Measurements from ENCODE around the gene ZSCAN31. TPM values are rescaled to one million over a fixed set of nuclear protein-coding genes. Genes with fewer than 3 reads are reported as not detected.

The ZSCAN31 gene
- total and polyA plus RNA-seq, 9 of the 15 experiments (the other 6 are each of a cell fraction or from before 2014, with no cell fraction given): 3.9 to 12.1 (median 7.0) TPM

DNA sequence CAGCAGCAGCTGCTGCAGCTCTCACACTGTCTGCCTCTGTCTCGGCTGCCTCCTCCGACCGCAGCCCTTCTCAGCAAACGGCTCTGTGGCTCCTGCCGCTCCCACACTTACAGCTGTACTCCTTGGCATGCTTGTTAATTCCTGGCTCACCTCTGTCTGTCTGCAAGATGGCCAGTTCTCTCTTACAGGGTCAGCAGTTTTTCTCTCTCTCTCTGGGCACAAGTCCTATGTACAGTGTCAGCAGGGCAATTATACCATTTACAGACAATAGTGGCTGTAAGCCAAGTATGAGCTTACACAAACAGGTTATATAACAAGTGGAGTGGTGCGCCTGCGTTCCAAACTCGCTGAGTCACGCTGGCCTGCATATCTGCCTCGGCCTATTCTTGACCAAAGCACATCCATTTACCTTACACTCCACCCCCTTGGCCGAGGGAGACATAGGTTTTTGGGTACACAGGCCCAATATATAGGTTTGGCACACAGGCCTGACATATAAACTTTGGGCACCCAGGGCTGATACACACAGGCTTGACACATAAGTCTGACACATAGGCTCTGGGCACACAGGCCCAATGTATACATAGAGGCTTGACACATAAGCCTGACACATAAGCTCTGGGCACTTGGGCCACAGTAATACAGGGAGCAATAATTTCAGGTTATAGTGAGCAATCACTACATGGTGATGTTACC lies 18.2 kb upstream of the ZSCAN31 start (continued):
- TF ChIP-seq BHLHE40 (IDR thresholded peaks at IDR 0.05; ENCODE audit: low read length): peak; percentile 18; the same call in 1 of the 2 replicates
- TF ChIP-seq RBM15 (IDR thresholded peaks at IDR 0.05; ENCODE audit: insufficient read depth, low read length): no peak
- TF ChIP-seq JUNB (CRISPR knock-in tag; conservative IDR thresholded peaks at IDR 0.05): peak; percentile 59; the same call in 1 of the 2 replicates
- no peak for TF ChIP-seq ZFP30 (CRISPR knock-in tag; IDR thresholded peaks at IDR 0.05; ENCODE audit: borderline replicate concordance)
- TF ChIP-seq TFAM (CRISPR knock-in tag; conservative IDR thresholded peaks at IDR 0.05): no peak
- TF ChIP-seq, protein P1, sequence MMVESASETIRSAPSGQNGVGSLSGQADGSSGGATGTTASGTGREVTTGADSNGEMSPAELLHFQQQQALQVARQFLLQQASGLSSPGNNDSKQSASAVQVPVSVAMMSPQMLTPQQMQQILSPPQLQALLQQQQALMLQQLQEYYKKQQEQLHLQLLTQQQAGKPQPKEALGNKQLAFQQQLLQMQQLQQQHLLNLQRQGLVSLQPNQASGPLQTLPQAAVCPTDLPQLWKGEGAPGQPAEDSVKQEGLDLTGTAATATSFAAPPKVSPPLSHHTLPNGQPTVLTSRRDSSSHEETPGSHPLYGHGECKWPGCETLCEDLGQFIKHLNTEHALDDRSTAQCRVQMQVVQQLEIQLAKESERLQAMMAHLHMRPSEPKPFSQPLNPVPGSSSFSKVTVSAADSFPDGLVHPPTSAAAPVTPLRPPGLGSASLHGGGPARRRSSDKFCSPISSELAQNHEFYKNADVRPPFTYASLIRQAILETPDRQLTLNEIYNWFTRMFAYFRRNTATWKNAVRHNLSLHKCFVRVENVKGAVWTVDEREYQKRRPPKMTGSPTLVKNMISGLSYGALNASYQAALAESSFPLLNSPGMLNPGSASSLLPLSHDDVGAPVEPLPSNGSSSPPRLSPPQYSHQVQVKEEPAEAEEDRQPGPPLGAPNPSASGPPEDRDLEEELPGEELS (CRISPR knock-in tag; IDR thresholded peaks at IDR 0.05; ENCODE audit: borderline replicate concordance): no peak
- peak; percentile 99 for TF ChIP-seq ZNF175 (CRISPR knock-in tag; IDR thresholded peaks at IDR 0.05; ENCODE audit: low read depth)
- TF ChIP-seq ZEB2 (IDR thresholded peaks at IDR 0.05): no peak
- TF ChIP-seq SRSF1 (IDR thresholded peaks at IDR 0.05; ENCODE audit: low read depth, low read length): no peak
- peak; percentile 85 for TF ChIP-seq ZNF75A (CRISPR knock-in tag; IDR thresholded peaks at IDR 0.05)
- TF ChIP-seq MAFK (IDR thresholded peaks at IDR 0.05; ENCODE audit: low read length): peak; percentile 95
- TF ChIP-seq ZNF232 (CRISPR knock-in tag; IDR thresholded peaks at IDR 0.05): no peak
- TF ChIP-seq ZNF780A (CRISPR knock-in tag; IDR thresholded peaks at IDR 0.05): peak; percentile 65; the same call in 1 of the 2 replicates
- no peak for TF ChIP-seq TCF7L2 (IDR thresholded peaks at IDR 0.05; ENCODE audit: low read depth, low read length)
- peak; percentile 87 to 99 for TF ChIP-seq TEAD1 (CRISPR knock-in tag; IDR thresholded peaks at IDR 0.05)
- no peak for TF ChIP-seq SRSF3 (IDR thresholded peaks at IDR 0.05; ENCODE audit: insufficient read depth, low read length)
- TF ChIP-seq CREM (IDR thresholded peaks at IDR 0.05; ENCODE audit: low read depth): no peak
- no peak for TF ChIP-seq SAFB2 (IDR thresholded peaks at IDR 0.05; ENCODE audit: borderline replicate concordance, low read depth, low read length, severe bottlenecking)
- TF ChIP-seq SRF (CRISPR knock-in tag; IDR thresholded peaks at IDR 0.05): peak in 1 of 2 experiments; percentile 81; a peak in 2 of 4 replicates
- no peak for TF ChIP-seq FUS (optimal IDR thresholded peaks at IDR 0.05; ENCODE audit: low read depth, low read length)
- no peak for TF ChIP-seq NFYB (IDR thresholded peaks at IDR 0.05; ENCODE audit: extremely low read depth, insufficient read length)
- no peak for TF ChIP-seq ZBED1 (IDR thresholded peaks at IDR 0.05)
- TF ChIP-seq ZNF639 (CRISPR knock-in tag; conservative IDR thresholded peaks at IDR 0.05 in 1 of 2, IDR thresholded peaks at IDR 0.05 in 1 of 2): peak in 1 of 2 experiments; percentile 100; a peak in 2 of 4 replicates
- TF ChIP-seq PML (IDR thresholded peaks at IDR 0.05; ENCODE audit: low read length): no peak
- TF ChIP-seq ZC3H11A (IDR thresholded peaks at IDR 0.05; ENCODE audit: low read depth, low read length): no peak
- no peak for TF ChIP-seq FOXK1 (CRISPR knock-in tag; IDR thresholded peaks at IDR 0.05; ENCODE audit: borderline replicate concordance)
- peak; percentile 86; the same call in 1 of the 2 replicates for TF ChIP-seq ZNF140 (CRISPR knock-in tag; IDR thresholded peaks at IDR 0.05)

Measured in K562 (cell line).